ENCODE measurements around the gene ZNF697.
A peak's percentile ranks its signal among the peaks of the same experiment; 100 is the strongest.

The ZNF697 gene

GRCh38 chr1:119647734-119648619 is at the start of gene ZNF697:
ZNF697 (minus strand) TSS chr1:119648266; CDS start chr1:119626100, 22,166 bp downstream.
- peak within 1 kb of the TSS; percentile 90 for H3K27ac ChIP-seq (ENCODE audit: extremely low read depth, low read depth, low read length)
- H3K4me1 ChIP-seq (ENCODE audit: control insufficient read depth, insufficient read depth, low read length) = no peaks in the 10 kb centered on the region
- H3K9me3 ChIP-seq (ENCODE audit: control insufficient read depth, insufficient read depth, low read depth, low read length) = no peaks in the 10 kb centered on the region
- ChIA-PET CTCF (interaction anchor here (0.5 to 4.8 kb wide), 18 partner anchors 9 to 436 kb away, joined by 3 to 59 read pairs (median 4); no protein-coding TSS in a partner anchor), POLR2A (interaction anchor here (0.7 to 2.7 kb wide), 23 partner anchors 9 to 528 kb away, joined by 3 to 36 read pairs (median 5); partner anchors contain the start of genes PHGDH and SEC22B)
- no peaks in the 10 kb centered on the region for H3K36me3 ChIP-seq (ENCODE audit: control insufficient read depth in 2 of 2, insufficient read depth in 1 of 2, low read length in 2 of 2)
- peak within 1 kb of the TSS; percentile 89 for H3K4me3 ChIP-seq (ENCODE audit: low read depth, low read length)
- TF ChIP-seq SP3 (tag by site-specific recombination; IDR thresholded peaks at IDR 0.05) (peak; percentile 80), SP7 (tag by site-specific recombination; IDR thresholded peaks at IDR 0.05) (peak; percentile 15; the same call in 1 of the 2 replicates), ZNF747 (tag by site-specific recombination; IDR thresholded peaks at IDR 0.05) (no peak), ZNF670 (tag by site-specific recombination; IDR thresholded peaks at IDR 0.05; ENCODE audit: low read depth) (no peak), ZNF335 (tag by site-specific recombination; conservative IDR thresholded peaks at IDR 0.05) (peak; percentile 62), OSR2 (tag by site-specific recombination; IDR thresholded peaks at IDR 0.05) (peak; percentile 66), KLF1 (tag by site-specific recombination; IDR thresholded peaks at IDR 0.05) (peak; percentile 27; the same call in 1 of the 2 replicates), ZNF341 (tag by site-specific recombination; IDR thresholded peaks at IDR 0.05; ENCODE audit: low read depth) (peak; percentile 50; the same call in 1 of the 2 replicates), PRDM2 (tag by site-specific recombination; IDR thresholded peaks at IDR 0.05; ENCODE audit: borderline replicate concordance) (no peak), ZNF843 (tag by site-specific recombination; IDR thresholded peaks at IDR 0.05) (no peak), ZSCAN30 (tag by site-specific recombination; IDR thresholded peaks at IDR 0.05) (peak; percentile 80), ZBTB20 (tag by site-specific recombination; IDR thresholded peaks at IDR 0.05) (peak; percentile 95)
- TF ChIP-seq, protein P1, sequence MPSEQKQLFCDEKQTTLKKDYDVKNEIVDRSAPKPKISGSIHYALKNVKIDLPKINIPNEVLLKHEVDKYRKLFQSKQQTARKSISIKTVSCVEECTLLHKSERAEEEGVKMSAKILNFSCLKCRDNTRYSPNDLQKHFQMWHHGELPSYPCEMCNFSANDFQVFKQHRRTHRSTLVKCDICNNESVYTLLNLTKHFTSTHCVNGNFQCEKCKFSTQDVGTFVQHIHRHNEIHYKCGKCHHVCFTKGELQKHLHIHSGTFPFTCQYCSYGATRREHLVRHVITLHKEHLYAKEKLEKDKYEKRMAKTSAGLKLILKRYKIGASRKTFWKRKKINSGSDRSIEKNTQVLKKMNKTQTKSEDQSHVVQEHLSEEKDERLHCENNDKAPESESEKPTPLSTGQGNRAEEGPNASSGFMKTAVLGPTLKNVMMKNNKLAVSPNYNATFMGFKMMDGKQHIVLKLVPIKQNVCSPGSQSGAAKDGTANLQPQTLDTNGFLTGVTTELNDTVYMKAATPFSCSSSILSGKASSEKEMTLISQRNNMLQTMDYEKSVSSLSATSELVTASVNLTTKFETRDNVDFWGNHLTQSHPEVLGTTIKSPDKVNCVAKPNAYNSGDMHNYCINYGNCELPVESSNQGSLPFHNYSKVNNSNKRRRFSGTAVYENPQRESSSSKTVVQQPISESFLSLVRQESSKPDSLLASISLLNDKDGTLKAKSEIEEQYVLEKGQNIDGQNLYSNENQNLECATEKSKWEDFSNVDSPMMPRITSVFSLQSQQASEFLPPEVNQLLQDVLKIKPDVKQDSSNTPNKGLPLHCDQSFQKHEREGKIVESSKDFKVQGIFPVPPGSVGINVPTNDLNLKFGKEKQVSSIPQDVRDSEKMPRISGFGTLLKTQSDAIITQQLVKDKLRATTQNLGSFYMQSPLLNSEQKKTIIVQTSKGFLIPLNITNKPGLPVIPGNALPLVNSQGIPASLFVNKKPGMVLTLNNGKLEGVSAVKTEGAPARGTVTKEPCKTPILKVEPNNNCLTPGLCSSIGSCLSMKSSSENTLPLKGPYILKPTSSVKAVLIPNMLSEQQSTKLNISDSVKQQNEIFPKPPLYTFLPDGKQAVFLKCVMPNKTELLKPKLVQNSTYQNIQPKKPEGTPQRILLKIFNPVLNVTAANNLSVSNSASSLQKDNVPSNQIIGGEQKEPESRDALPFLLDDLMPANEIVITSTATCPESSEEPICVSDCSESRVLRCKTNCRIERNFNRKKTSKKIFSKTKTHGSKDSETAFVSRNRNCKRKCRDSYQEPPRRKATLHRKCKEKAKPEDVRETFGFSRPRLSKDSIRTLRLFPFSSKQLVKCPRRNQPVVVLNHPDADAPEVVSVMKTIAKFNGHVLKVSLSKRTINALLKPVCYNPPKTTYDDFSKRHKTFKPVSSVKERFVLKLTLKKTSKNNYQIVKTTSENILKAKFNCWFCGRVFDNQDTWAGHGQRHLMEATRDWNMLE (tag by site-specific recombination; conservative IDR thresholded peaks at IDR 0.05; ENCODE audit: low read depth) = 0 out of 2 replicates have a peak, but pooled peaks have one; percentile 31
- TF ChIP-seq, protein P2, sequence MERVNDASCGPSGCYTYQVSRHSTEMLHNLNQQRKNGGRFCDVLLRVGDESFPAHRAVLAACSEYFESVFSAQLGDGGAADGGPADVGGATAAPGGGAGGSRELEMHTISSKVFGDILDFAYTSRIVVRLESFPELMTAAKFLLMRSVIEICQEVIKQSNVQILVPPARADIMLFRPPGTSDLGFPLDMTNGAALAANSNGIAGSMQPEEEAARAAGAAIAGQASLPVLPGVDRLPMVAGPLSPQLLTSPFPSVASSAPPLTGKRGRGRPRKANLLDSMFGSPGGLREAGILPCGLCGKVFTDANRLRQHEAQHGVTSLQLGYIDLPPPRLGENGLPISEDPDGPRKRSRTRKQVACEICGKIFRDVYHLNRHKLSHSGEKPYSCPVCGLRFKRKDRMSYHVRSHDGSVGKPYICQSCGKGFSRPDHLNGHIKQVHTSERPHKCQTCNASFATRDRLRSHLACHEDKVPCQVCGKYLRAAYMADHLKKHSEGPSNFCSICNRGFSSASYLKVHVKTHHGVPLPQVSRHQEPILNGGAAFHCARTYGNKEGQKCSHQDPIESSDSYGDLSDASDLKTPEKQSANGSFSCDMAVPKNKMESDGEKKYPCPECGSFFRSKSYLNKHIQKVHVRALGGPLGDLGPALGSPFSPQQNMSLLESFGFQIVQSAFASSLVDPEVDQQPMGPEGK (tag by site-specific recombination; IDR thresholded peaks at IDR 0.05) = peak; percentile 40
- TF ChIP-seq, protein P3, sequence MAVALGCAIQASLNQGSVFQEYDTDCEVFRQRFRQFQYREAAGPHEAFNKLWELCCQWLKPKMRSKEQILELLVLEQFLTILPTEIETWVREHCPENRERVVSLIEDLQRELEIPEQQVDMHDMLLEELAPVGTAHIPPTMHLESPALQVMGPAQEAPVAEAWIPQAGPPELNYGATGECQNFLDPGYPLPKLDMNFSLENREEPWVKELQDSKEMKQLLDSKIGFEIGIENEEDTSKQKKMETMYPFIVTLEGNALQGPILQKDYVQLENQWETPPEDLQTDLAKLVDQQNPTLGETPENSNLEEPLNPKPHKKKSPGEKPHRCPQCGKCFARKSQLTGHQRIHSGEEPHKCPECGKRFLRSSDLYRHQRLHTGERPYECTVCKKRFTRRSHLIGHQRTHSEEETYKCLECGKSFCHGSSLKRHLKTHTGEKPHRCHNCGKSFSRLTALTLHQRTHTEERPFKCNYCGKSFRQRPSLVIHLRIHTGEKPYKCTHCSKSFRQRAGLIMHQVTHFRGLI (tag by site-specific recombination; IDR thresholded peaks at IDR 0.05) = peak; percentile 59
- TF ChIP-seq, protein P4, sequence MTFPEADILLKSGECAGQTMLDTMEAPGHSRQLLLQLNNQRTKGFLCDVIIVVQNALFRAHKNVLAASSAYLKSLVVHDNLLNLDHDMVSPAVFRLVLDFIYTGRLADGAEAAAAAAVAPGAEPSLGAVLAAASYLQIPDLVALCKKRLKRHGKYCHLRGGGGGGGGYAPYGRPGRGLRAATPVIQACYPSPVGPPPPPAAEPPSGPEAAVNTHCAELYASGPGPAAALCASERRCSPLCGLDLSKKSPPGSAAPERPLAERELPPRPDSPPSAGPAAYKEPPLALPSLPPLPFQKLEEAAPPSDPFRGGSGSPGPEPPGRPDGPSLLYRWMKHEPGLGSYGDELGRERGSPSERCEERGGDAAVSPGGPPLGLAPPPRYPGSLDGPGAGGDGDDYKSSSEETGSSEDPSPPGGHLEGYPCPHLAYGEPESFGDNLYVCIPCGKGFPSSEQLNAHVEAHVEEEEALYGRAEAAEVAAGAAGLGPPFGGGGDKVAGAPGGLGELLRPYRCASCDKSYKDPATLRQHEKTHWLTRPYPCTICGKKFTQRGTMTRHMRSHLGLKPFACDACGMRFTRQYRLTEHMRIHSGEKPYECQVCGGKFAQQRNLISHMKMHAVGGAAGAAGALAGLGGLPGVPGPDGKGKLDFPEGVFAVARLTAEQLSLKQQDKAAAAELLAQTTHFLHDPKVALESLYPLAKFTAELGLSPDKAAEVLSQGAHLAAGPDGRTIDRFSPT (tag by site-specific recombination; IDR thresholded peaks at IDR 0.05) = peak; percentile 68
- TF ChIP-seq, protein P5, sequence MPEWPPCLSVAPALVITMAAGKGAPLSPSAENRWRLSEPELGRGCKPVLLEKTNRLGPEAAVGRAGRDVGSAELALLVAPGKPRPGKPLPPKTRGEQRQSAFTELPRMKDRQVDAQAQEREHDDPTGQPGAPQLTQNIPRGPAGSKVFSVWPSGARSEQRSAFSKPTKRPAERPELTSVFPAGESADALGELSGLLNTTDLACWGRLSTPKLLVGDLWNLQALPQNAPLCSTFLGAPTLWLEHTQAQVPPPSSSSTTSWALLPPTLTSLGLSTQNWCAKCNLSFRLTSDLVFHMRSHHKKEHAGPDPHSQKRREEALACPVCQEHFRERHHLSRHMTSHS (tag by site-specific recombination; IDR thresholded peaks at IDR 0.05) = no peak
